AG04450 (cell line): Measurements from ENCODE around the gene ZNF326. TPM values are rescaled to one million over a fixed set of nuclear protein-coding genes. Genes with fewer than 3 reads are reported as not detected.

Experiments
- CTCF ChIA-PET: fragments of 300-600, 350-600 bp; formaldehyde crosslinking; extraction: SDS; loops from one replicate; lab custom pipeline; 2022; ENCODE audit warnings: antibody characterized with exemption, inconsistent platforms; lab: Charles Lee
- POLR2A ChIA-PET: fragments of 350-600 bp; formaldehyde crosslinking; extraction: SDS; loops from one replicate; lab custom pipeline; 2021; ENCODE audit warnings: antibody characterized with exemption, inconsistent platforms; lab: Yijun Ruan, JAX
- DNase-seq: peaks from one replicate; pipeline ENCODE4 v3.0.0-alpha.2; 2011; ENCODE audit warnings: low read depth, low spot score
- H3K27ac ChIP-seq: one replicate; pipeline ENCODE4 v1.5.1; 2012; ENCODE audit warnings: low read depth, low read length, control low read depth
- H3K27me3 ChIP-seq: one replicate; pipeline ENCODE4 v1.6.0; 2012; ENCODE audit warnings: low read length; ENCODE audit not compliant: control insufficient read depth, insufficient read depth
- H3K4me3 ChIP-seq: 2 replicates; pipeline ENCODE4 v1.5.1; 2011; ENCODE audit warnings: mild to moderate bottlenecking, low read depth, low read length, control low read depth
- H3K9me3 ChIP-seq: 2 replicates; pipeline ENCODE4 v1.5.1; 2012; ENCODE audit warnings: low read length; ENCODE audit not compliant: control insufficient read depth, insufficient read depth
- CTCF ChIP-seq: IDR thresholded peaks from 2 replicates; pipeline ENCODE4 v1.5.1; 2011; ENCODE audit warnings: low read depth, low read length, control low read depth, inconsistent platforms
- polyA minus RNA-seq: library from RNA; depleted of rRNA, polyadenylated mRNA; stranded (reverse); fragments of >200 nt; gene quantifications from 2 replicates; pipeline ENCODE4 v1.2.3, GENCODE V29; 2011; rRNA and poly(A)+ RNA removed
- polyA plus RNA-seq: library from polyadenylated mRNA; depleted of rRNA; stranded (reverse); fragments of >200 nt; gene quantifications from 2 replicates; pipeline ENCODE4 v1.2.3, GENCODE V29; 2011; rRNA removed

ZNF326 gene
- polyA plus RNA-seq: 15.5 and 23.3 TPM in 2 replicates
- polyA minus RNA-seq: 13.9 and 18.6 TPM in 2 replicates

GRCh38 chr1:89994805-89995597 lies at the start of gene ZNF326:
TSS of gene ZNF326 (plus strand) at chr1:89995110. CDS start at chr1:89995258, 148 bp downstream.
- Histone ChIP-seq H3K27me3 (no peaks in the 10 kb centered on the region), H3K4me3 (peak within 1 kb of the TSS; percentile 90), H3K27ac (peak within 1 kb of the TSS; percentile 95), H3K9me3 (no peaks in the 10 kb centered on the region)
- TF ChIP-seq CTCF: no peak
- POLR2A ChIA-PET: interaction anchor here (0.6 to 0.9 kb wide), 4 partner anchors 86 to 1080 kb away, joined by 3 to 4 read pairs (median 3); no protein-coding TSS in a partner anchor
- CTCF ChIA-PET: no interaction called here
- DNase-seq: peak; percentile 93

- no peak for DNase-seq
- Histone ChIP-seq H3K27me3 (no peaks in the 10 kb centered on the region), H3K4me3 (no peak overlapping the region), H3K9me3 (no peaks in the 10 kb centered on the region), H3K27ac (no peak overlapping the region)
- POLR2A ChIA-PET: interaction anchor here (0.6 kb wide), 1 partner anchor 39 kb away, joined by 19 read pairs; no protein-coding TSS in a partner anchor
- no peak for TF ChIP-seq CTCF
- CTCF ChIA-PET: interaction anchor here (1.3 kb wide), 1 partner anchor 41 kb away, joined by 4 read pairs; no protein-coding TSS in a partner anchor
These were observed 48.9 kb upstream of the ZNF326 start for GRCh38 chr1:89945852-89946476.

GRCh38 chr1:89946532-89946931 lies 48.4 kb upstream of the ZNF326 start:
- H3K9me3 ChIP-seq: no peaks in the 10 kb centered on the region
- no peak for DNase-seq
- ChIA-PET POLR2A (no interaction called here), CTCF (interaction anchor here (1.3 kb wide), 1 partner anchor 41 kb away, joined by 4 read pairs; no protein-coding TSS in a partner anchor)
- no peak for TF ChIP-seq CTCF
- H3K4me3 ChIP-seq: no peak overlapping the region
- no peak overlapping the region for H3K27ac ChIP-seq
- H3K27me3 ChIP-seq: no peaks in the 10 kb centered on the region

- ChIA-PET POLR2A (no interaction called here), CTCF (no interaction called here)
These were observed 46.1 kb upstream of the ZNF326 start for GRCh38 chr1:89948722-89949345.

More at GRCh38 chr1:89948722-89949345, 46.1 kb upstream of the ZNF326 start:
- no peak overlapping the region for H3K4me3 ChIP-seq
- no peak for TF ChIP-seq CTCF
- no peaks in the 10 kb centered on the region for H3K9me3 ChIP-seq
- no peak for DNase-seq
- no peak overlapping the region for H3K27ac ChIP-seq
- no peaks in the 10 kb centered on the region for H3K27me3 ChIP-seq
